ENCODE results near the gene C3.
"Not testable (repeated sequence)": the region's sequence is repeated elsewhere in the genome, so short reads cannot be mapped to it uniquely, and the experiment has no call there.

Gene C3

DNA sequence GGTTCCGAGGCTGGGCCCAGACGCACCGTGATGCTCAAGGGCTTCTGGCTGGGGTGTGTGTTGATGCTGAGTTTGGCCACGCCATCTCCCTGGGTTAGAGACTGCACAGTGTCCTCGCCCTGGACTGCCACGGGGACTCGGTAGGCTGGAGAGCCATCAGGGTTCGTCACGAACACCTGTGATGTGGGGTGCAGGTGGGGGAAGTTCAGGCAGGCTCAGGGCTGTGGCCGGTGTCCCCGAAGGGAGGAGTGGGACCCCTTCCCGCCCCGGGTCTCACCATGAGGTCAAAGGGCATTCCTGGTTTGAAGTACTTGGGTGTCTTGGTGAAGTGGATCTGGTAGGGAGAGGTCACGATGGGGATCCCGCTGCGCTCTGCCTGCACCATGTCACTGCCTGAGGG, 8.2 kb downstream of the C3 start:
- no peak for DNase-seq

DNA sequence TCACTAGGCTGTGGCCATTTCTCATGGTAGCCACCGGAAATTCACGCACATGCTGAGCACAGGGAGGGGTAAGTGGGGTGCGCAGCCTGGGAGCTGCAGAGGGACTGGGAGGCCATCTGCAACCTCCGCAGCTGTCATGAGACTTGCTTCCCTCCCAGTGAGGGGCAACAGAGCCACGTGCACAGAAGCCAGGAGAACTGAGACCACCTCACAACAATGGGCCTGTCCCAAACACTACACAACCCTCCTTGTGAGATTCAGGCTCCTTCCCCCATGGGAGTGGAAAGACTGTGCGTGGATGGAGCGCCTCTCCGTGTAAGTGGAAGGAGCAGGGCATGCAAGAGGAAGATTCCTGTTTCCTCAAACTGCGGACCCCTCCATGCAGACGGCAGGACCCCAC, 8.8 kb downstream of the C3 start:
- DNase-seq = no peak

GRCh38 chr19:6711078-6711361, 9.4 kb downstream of the C3 start:
- no peak for DNase-seq

GRCh38 chr19:6710273-6711077, 10.0 kb downstream of the C3 start:
- no peak for DNase-seq

DNA sequence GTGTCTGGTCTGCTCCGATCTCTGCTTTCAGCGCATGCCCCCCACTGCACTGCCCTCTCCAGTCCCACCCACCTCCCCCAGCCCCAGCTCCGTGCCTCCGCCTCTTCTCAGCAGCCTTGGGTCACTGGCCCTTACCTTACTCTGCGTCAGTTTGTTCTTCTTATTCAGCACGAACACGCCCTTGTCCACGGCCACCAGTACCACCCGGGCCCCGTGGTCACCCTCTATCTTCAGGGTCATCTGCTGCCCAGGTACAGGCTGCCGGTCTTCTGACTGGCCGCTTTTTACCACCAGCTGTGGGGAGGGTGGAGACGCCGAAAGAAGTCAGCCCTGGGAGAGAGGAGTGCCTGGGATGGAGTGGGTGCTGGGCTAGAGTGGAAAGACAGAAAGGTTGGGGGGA, 10.9 kb downstream of the C3 start:
- no peak for DNase-seq

- DNase-seq = not testable (repeated sequence)
These were observed 11.5 kb downstream of the C3 start for GRCh38 chr19:6708913-6709312.

- DNase-seq = no peak
These were observed 12.1 kb downstream of the C3 start for GRCh38 chr19:6708346-6708745.

DNA sequence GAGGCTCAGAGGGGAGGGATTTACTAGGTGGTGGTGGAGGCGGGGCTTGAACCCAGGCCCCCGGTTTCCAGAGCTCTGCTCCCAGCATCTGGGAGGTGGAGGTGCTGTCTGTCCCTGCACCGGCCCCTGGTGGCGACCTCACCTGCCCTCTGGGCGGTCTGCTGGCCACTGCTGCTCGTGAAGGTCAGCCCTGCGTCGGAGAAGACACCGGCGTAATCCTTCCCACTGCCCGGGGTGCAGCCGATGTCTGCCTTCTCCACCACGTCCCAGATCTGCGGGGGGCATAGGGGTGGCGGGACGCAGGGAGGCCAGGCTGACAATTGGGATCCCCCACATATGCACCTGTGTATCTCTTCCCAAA, 12.8 kb downstream of the C3 start:
- no peak for DNase-seq

- DNase-seq = no peak
These were observed 13.3 kb downstream of the C3 start for GRCh38 chr19:6707011-6707657.

GRCh38 chr19:6706633-6706958, 13.9 kb downstream of the C3 start:
- DNase-seq = no peak

- DNase-seq = no peak
These were observed 14.4 kb downstream of the C3 start for GRCh38 chr19:6705931-6706632.

GRCh38 chr19:6700586-6701316, 19.7 kb downstream of the C3 start:
- no peak for DNase-seq

DNA sequence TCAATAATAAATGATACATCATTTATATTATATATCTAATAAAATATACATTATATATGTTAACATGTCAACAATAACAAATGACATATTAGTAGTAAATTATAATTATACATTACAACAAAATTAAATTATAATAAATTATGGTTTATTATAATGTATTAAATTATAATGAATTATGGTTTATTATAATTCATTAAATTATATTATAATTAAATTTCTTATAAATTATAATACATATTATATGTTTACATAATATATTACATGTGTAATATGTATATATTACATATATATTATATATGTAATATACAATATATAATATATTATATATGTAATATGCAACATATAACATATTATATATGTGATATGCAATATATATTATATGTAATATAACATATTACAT, 20.5 kb downstream of the C3 start:
- DNase-seq = no peak

GRCh38 chr19:6697291-6697690, 23.2 kb downstream of the C3 start:
- DNase-seq = no peak

GRCh38 chr19:6696239-6696820, 24.1 kb downstream of the C3 start:
- no peak for DNase-seq

- no peak for DNase-seq
These were observed 26.2 kb downstream of the C3 start for GRCh38 chr19:6694147-6694815.

- no peak for DNase-seq
These were observed 26.8 kb downstream of the C3 start for GRCh38 chr19:6693681-6694080.

- no peak for DNase-seq
These were observed 27.4 kb downstream of the C3 start for GRCh38 chr19:6693056-6693471.

DNA sequence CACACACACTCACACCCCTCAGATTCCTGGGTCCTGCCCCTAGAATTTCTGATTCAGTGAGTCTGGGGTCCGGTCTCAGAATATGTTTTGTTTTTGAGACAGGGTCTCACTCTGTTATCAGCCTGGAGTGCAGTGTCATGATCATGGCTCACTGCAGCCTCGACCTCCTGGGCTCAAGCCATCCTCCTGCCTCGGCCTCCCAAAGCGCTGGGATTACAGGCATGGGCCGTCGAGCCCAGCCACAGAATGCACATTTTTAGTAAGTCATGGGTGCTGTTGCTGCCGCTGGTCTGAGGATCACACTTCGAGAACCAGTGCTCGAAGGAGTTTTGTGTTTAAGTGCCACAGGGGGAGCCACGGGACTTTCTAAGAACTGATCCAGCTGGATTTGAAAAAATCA, 28.4 kb downstream of the C3 start:
- DNase-seq = no peak

DNA sequence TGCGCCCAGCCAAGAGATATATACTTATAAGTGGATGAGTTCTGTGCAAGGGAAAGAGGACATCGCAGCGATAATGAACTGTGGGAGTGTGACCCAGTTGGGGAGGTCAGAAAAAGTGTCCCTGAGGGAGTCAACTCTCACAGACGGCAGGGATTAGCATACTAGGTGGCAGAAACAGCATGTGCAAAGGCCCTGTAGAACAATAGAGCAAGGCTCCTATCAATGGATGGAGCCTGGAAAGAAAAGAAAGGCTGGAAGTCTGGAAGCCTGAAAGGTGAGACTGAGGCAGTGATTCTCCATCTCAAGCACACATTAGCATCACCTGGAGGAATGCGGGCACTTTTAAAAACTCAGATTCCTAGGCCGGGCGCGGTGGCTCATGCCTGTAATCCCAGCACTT, 29.1 kb downstream of the C3 start:
- DNase-seq = no peak

DNA sequence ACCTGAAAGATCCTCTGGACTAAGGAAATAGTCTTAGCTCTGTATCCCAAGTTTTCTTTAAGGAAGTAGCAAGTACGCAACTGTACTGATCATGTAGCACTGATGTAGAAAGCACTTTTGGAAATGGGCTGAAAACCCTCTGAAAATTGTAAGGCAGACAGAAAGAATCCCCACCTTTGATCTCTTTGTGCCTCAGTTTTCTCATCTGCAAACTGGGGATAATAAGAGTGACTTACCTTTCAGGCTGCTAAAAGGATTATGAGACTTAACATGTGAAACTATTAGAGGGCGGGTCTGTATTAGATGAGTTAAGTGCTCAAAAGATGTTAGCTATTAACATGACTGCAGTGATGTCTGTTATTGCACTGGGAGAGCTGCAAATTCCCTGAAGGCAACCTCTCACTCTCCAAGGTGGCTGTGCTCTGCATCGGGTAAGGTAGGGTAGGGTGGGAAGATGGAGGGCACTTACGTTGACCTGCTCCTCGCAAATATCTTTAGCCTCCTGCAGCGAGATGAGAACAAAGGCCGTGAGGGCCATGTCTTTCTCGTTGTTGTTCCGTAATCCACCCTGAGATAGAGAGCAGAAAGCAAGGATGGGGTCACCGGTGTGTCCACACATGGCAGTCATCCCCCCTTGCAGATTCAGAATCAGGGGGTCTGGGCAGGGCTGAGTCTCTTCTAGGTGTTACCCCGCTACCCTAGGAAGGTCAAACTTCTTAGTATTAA, 30.1 kb downstream of the C3 start:
- DNase-seq = no peak

DNA sequence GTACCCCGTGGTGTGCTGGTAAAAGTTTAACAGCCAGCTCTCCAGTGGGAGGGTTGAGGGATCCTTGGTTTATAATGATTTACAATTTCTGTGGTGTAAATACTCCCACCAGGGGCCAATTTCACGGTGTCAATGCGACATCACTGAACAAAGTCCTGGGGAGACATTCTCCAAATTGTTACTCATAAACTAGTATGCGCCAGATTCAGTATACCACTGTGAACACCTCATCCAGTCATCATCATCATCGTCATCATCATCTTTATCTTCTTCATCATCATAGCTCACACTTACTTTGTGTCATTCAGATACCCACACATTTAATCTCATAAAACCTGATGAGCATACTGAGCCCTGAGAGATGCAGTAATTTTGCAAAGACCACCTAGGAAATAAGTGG, 33.3 kb downstream of the C3 start:
- no peak for DNase-seq

Measured in DMS153 (cell line).